GM23338 (cell line): Measurements from ENCODE around the gene PPM1J.

Experiments used
- CREB1 ChIP-seq: fragments of 250-450 bp; sonication (Bioruptor Pico); IDR thresholded peaks from 2 replicates; pipeline ENCODE4 v1.5.0; 2020; ENCODE audit warnings: low read depth, mild to moderate bottlenecking, moderate library complexity
- EZH2 ChIP-seq: fragments of 200-600 bp; sonication (generic); IDR thresholded peaks from one replicate; pipeline ENCODE4 v1.8.0; 2017; ENCODE audit warnings: antibody characterized with exemption, mild to moderate bottlenecking, low read depth; ENCODE audit not compliant: unreplicated experiment
- EZH2phosphoT487 ChIP-seq: fragments of 200-600 bp; sonication (generic); IDR thresholded peaks from one replicate; pipeline ENCODE4 v1.8.1; 2018; ENCODE audit warnings: antibody characterized with exemption; ENCODE audit not compliant: unreplicated experiment
- JUNB ChIP-seq: IDR thresholded peaks from one replicate; pipeline ENCODE4 v1.6.1; 2016; ENCODE audit warnings: antibody characterized with exemption; ENCODE audit not compliant: unreplicated experiment
- NANOG ChIP-seq: IDR thresholded peaks from 2 replicates; pipeline ENCODE4 v1.6.1; 2016; ENCODE audit warnings: antibody characterized with exemption, borderline replicate concordance
- POLR2AphosphoS5 ChIP-seq: IDR thresholded peaks from 2 replicates; pipeline ENCODE4 v1.6.1; 2016; ENCODE audit warnings: antibody characterized with exemption, low read depth
- STAT1 ChIP-seq: IDR thresholded peaks from one replicate; pipeline ENCODE4 v1.6.1; 2016; ENCODE audit warnings: antibody characterized with exemption; ENCODE audit not compliant: unreplicated experiment
- ZNF114 ChIP-seq: fragments of 250-450 bp; sonication (Bioruptor Pico); IDR thresholded peaks from 2 replicates; pipeline ENCODE4 v1.5.0; 2020; ENCODE audit warnings: mild to moderate bottlenecking, moderate library complexity
- ZNF331 ChIP-seq: fragments of 250-450 bp; sonication (Bioruptor Pico); IDR thresholded peaks from 2 replicates; pipeline ENCODE4 v1.5.0; 2020; ENCODE audit warnings: low read depth, mild to moderate bottlenecking, moderate library complexity
- TF ChIP-seq, protein P1 (sequence below), 2 experiments: fragments of 200-600 bp in 1 of 2; sonication (generic) in 1 of 2; conservative IDR thresholded peaks; 2 replicates each; pipeline versions ENCODE4 v1.5.1 to v1.6.1; 2016 to 2017; ENCODE audit warnings: antibody characterized with exemption in 2 of 2, low read depth in 2 of 2, mild to moderate bottlenecking in 2 of 2, moderate library complexity in 1 of 2
- TF ChIP-seq, protein P2 (sequence below): IDR thresholded peaks from one replicate; pipeline ENCODE4 v1.6.1; 2018; ENCODE audit warnings: antibody characterized with exemption; ENCODE audit not compliant: unreplicated experiment
- TF ChIP-seq, protein P3 (sequence below): fragments of 250-450 bp; sonication (Bioruptor Pico); IDR thresholded peaks from 2 replicates; pipeline ENCODE4 v1.5.0; 2020; ENCODE audit warnings: mild to moderate bottlenecking, moderate library complexity
- TF ChIP-seq, protein P4 (sequence below): IDR thresholded peaks from 2 replicates; pipeline ENCODE4 v1.6.1; 2016; ENCODE audit warnings: antibody characterized with exemption

DNA sequence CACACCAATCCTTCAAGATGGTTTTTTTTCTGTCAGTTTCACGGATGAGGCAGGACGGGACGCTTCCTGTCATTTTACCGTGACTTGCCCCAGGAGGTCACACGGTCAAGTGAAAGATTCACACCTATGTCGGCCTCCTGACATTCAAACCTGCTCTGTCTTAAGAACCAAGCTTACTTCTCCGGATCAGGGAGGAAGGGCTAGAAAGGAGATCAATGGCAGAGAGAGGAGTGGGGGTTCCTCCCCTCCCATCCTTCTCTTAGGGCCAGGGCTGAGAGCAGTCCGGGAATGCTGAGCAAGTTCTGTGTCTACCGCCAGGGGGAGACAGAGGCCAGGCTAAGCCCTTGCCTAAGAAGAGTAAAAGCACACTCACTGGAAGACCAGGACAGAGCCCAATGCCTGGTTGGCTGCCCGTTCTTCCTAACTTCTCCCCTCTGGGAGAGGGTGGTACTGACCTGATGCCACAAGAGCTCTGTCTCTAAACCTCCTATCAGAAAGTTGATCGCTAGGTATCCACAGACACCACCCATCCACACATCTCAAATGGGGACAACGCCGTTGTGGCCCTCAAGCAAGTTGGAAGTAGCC is 1.1 kb upstream of the PPM1J start:
- TF ChIP-seq, protein P1, sequence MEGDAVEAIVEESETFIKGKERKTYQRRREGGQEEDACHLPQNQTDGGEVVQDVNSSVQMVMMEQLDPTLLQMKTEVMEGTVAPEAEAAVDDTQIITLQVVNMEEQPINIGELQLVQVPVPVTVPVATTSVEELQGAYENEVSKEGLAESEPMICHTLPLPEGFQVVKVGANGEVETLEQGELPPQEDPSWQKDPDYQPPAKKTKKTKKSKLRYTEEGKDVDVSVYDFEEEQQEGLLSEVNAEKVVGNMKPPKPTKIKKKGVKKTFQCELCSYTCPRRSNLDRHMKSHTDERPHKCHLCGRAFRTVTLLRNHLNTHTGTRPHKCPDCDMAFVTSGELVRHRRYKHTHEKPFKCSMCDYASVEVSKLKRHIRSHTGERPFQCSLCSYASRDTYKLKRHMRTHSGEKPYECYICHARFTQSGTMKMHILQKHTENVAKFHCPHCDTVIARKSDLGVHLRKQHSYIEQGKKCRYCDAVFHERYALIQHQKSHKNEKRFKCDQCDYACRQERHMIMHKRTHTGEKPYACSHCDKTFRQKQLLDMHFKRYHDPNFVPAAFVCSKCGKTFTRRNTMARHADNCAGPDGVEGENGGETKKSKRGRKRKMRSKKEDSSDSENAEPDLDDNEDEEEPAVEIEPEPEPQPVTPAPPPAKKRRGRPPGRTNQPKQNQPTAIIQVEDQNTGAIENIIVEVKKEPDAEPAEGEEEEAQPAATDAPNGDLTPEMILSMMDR (conservative IDR thresholded peaks at IDR 0.05; ENCODE audit: low read depth in 2 of 2) = peak; percentile 96 to 99
- TF ChIP-seq EZH2 (no peak), POLR2AphosphoS5 (no peak), CREB1 (CRISPR knock-in tag) (no peak), EZH2phosphoT487 (no peak), JUNB (no peak), NANOG (no peak), ZNF331 (no peak), ZNF114 (peak; percentile 64; the same call in 1 of the 2 replicates), STAT1 (no peak)
- TF ChIP-seq, protein P2, sequence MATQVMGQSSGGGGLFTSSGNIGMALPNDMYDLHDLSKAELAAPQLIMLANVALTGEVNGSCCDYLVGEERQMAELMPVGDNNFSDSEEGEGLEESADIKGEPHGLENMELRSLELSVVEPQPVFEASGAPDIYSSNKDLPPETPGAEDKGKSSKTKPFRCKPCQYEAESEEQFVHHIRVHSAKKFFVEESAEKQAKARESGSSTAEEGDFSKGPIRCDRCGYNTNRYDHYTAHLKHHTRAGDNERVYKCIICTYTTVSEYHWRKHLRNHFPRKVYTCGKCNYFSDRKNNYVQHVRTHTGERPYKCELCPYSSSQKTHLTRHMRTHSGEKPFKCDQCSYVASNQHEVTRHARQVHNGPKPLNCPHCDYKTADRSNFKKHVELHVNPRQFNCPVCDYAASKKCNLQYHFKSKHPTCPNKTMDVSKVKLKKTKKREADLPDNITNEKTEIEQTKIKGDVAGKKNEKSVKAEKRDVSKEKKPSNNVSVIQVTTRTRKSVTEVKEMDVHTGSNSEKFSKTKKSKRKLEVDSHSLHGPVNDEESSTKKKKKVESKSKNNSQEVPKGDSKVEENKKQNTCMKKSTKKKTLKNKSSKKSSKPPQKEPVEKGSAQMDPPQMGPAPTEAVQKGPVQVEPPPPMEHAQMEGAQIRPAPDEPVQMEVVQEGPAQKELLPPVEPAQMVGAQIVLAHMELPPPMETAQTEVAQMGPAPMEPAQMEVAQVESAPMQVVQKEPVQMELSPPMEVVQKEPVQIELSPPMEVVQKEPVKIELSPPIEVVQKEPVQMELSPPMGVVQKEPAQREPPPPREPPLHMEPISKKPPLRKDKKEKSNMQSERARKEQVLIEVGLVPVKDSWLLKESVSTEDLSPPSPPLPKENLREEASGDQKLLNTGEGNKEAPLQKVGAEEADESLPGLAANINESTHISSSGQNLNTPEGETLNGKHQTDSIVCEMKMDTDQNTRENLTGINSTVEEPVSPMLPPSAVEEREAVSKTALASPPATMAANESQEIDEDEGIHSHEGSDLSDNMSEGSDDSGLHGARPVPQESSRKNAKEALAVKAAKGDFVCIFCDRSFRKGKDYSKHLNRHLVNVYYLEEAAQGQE = no peak
- TF ChIP-seq, protein P3, sequence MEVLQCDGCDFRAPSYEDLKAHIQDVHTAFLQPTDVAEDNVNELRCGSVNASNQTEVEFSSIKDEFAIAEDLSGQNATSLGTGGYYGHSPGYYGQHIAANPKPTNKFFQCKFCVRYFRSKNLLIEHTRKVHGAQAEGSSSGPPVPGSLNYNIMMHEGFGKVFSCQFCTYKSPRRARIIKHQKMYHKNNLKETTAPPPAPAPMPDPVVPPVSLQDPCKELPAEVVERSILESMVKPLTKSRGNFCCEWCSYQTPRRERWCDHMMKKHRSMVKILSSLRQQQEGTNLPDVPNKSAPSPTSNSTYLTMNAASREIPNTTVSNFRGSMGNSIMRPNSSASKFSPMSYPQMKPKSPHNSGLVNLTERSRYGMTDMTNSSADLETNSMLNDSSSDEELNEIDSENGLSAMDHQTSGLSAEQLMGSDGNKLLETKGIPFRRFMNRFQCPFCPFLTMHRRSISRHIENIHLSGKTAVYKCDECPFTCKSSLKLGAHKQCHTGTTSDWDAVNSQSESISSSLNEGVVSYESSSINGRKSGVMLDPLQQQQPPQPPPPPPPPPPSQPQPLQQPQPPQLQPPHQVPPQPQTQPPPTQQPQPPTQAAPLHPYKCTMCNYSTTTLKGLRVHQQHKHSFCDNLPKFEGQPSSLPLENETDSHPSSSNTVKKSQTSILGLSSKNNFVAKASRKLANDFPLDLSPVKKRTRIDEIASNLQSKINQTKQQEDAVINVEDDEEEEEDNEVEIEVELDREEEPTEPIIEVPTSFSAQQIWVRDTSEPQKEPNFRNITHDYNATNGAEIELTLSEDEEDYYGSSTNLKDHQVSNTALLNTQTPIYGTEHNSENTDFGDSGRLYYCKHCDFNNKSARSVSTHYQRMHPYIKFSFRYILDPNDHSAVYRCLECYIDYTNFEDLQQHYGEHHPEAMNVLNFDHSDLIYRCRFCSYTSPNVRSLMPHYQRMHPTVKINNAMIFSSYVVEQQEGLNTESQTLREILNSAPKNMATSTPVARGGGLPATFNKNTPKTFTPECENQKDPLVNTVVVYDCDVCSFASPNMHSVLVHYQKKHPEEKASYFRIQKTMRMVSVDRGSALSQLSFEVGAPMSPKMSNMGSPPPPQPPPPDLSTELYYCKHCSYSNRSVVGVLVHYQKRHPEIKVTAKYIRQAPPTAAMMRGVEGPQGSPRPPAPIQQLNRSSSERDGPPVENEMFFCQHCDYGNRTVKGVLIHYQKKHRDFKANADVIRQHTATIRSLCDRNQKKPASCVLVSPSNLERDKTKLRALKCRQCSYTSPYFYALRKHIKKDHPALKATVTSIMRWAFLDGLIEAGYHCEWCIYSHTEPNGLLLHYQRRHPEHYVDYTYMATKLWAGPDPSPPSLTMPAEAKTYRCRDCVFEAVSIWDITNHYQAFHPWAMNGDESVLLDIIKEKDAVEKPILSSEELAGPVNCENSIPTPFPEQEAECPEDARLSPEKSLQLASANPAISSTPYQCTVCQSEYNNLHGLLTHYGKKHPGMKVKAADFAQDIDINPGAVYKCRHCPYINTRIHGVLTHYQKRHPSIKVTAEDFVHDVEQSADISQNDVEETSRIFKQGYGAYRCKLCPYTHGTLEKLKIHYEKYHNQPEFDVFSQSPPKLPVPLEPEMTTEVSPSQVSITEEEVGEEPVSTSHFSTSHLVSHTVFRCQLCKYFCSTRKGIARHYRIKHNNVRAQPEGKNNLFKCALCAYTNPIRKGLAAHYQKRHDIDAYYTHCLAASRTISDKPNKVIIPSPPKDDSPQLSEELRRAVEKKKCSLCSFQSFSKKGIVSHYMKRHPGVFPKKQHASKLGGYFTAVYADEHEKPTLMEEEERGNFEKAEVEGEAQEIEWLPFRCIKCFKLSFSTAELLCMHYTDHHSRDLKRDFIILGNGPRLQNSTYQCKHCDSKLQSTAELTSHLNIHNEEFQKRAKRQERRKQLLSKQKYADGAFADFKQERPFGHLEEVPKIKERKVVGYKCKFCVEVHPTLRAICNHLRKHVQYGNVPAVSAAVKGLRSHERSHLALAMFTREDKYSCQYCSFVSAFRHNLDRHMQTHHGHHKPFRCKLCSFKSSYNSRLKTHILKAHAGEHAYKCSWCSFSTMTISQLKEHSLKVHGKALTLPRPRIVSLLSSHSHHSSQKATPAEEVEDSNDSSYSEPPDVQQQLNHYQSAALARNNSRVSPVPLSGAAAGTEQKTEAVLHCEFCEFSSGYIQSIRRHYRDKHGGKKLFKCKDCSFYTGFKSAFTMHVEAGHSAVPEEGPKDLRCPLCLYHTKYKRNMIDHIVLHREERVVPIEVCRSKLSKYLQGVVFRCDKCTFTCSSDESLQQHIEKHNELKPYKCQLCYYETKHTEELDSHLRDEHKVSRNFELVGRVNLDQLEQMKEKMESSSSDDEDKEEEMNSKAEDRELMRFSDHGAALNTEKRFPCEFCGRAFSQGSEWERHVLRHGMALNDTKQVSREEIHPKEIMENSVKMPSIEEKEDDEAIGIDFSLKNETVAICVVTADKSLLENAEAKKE (CRISPR knock-in tag) = peak; percentile 66; the same call in 1 of the 2 replicates
- TF ChIP-seq, protein P4, sequence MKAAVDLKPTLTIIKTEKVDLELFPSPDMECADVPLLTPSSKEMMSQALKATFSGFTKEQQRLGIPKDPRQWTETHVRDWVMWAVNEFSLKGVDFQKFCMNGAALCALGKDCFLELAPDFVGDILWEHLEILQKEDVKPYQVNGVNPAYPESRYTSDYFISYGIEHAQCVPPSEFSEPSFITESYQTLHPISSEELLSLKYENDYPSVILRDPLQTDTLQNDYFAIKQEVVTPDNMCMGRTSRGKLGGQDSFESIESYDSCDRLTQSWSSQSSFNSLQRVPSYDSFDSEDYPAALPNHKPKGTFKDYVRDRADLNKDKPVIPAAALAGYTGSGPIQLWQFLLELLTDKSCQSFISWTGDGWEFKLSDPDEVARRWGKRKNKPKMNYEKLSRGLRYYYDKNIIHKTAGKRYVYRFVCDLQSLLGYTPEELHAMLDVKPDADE = no peak
